Parathyroid adenoma (tissue), 2 donors: Measurements from ENCODE around the gene LGALS1.
"Not testable (repeated sequence)": the region's sequence is repeated elsewhere in the genome, so short reads cannot be mapped to it uniquely, and the experiment has no call there.

ENCODE experiments used
- H2AFZ ChIP-seq: fragments of 300-600 bp; sonication (generic); one replicate; pipeline ENCODE4 v1.7.0; 2017; ENCODE audit warnings: antibody characterized with exemption, mild to moderate bottlenecking
- H3K27ac ChIP-seq: fragments of 300-600 bp; sonication (generic); one replicate; pipeline ENCODE4 v1.7.0; 2017
- H3K27me3 ChIP-seq: fragments of 300-600 bp; sonication (generic); one replicate; pipeline ENCODE4 v1.7.0; 2017; ENCODE audit warnings: low read length; ENCODE audit not compliant: control insufficient read depth, insufficient read depth
- H3K36me3 ChIP-seq: fragments of 300-600 bp; sonication (generic); one replicate; pipeline ENCODE4 v1.7.0; 2017; ENCODE audit warnings: low read length; ENCODE audit not compliant: control insufficient read depth, insufficient read depth
- H3K4me1 ChIP-seq: fragments of 300-600 bp; sonication (generic); one replicate; pipeline ENCODE4 v1.7.0; 2017; ENCODE audit warnings: control low read depth
- H3K4me2 ChIP-seq: fragments of 300-600 bp; sonication (generic); one replicate; pipeline ENCODE4 v1.7.0; 2017; ENCODE audit warnings: low read length
- H3K4me3 ChIP-seq: fragments of 300-600 bp; sonication (generic); one replicate; pipeline ENCODE4 v1.7.0; 2017; ENCODE audit warnings: low read depth, low read length
- H3K79me2 ChIP-seq: fragments of 300-600 bp; sonication (generic); one replicate; pipeline ENCODE4 v1.7.0; 2017; ENCODE audit warnings: control low read depth
- H3K9ac ChIP-seq: fragments of 300-600 bp; sonication (generic); one replicate; pipeline ENCODE4 v1.7.0; 2017; ENCODE audit warnings: mild to moderate bottlenecking
- H3K9me3 ChIP-seq: fragments of 300-600 bp; sonication (generic); one replicate; pipeline ENCODE4 v1.7.0; 2017; ENCODE audit warnings: low read length; ENCODE audit not compliant: control insufficient read depth
- TF ChIP-seq, protein P1 (sequence below): fragments of 300-600 bp; sonication (generic); IDR thresholded peaks from one replicate; pipeline ENCODE4 v1.7.0; 2017; ENCODE audit warnings: antibody characterized with exemption, mild to moderate bottlenecking
- donor health status: primary hyperparathyroidism.

LGALS1 gene

DNA sequence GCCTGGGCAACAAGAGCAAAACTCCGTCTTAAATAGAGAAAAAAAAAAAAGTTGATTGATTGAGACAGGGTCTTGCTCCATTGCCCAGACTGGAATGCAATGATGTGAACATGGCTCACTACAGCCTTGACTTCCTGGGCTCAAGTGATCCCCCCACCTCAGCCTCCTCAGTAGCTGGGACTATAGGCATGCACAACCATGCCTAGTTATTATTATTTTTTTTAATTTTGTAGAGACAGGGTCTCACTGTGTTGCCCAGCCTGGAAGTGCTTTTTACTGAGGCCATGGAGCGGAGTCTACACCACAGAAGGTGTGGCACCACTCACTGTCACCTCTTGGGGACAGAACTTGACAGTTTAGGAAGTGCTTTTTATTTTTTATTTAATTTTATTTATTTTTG, 39.2 kb downstream of the LGALS1 start:
- H3K79me2 ChIP-seq: no peaks in the 10 kb centered on the region
- no peaks in the 10 kb centered on the region for H3K4me1 ChIP-seq
- TF ChIP-seq, protein P1, sequence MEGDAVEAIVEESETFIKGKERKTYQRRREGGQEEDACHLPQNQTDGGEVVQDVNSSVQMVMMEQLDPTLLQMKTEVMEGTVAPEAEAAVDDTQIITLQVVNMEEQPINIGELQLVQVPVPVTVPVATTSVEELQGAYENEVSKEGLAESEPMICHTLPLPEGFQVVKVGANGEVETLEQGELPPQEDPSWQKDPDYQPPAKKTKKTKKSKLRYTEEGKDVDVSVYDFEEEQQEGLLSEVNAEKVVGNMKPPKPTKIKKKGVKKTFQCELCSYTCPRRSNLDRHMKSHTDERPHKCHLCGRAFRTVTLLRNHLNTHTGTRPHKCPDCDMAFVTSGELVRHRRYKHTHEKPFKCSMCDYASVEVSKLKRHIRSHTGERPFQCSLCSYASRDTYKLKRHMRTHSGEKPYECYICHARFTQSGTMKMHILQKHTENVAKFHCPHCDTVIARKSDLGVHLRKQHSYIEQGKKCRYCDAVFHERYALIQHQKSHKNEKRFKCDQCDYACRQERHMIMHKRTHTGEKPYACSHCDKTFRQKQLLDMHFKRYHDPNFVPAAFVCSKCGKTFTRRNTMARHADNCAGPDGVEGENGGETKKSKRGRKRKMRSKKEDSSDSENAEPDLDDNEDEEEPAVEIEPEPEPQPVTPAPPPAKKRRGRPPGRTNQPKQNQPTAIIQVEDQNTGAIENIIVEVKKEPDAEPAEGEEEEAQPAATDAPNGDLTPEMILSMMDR: no peak
- H3K9ac ChIP-seq: no peak overlapping the region
- no peak overlapping the region for H2AFZ ChIP-seq
- H3K9me3 ChIP-seq: no peaks in the 10 kb centered on the region
- H3K4me3 ChIP-seq: no peak overlapping the region
- no peak overlapping the region for H3K4me2 ChIP-seq
- no peak overlapping the region for H3K27ac ChIP-seq
- H3K27me3 ChIP-seq: no peaks in the 10 kb centered on the region
- no peaks in the 10 kb centered on the region for H3K36me3 ChIP-seq

DNA sequence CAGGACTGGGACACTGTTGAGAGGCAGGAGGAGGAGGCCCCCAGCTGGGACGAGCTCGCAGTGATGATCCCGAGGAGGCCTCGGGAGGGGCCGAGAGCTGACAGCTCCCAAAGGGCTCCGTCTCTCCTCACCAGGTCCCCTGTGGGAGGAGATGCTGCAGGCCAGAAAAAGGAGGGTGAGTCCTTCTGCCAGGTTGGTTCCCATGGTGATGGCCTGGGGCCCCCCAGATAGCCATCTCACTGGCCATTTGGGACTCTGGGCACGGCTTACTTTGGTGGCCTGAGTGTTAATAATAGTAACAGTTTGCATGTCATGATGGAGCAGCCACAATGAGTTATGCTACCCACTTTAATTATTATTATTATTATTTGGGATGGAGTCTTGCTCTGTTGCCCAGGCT, 40.3 kb downstream of the LGALS1 start:
- no peak overlapping the region for H3K4me3 ChIP-seq
- no peak overlapping the region for H3K4me2 ChIP-seq
- no peaks in the 10 kb centered on the region for H3K9me3 ChIP-seq
- H3K9ac ChIP-seq: no peak overlapping the region
- H3K27me3 ChIP-seq: no peaks in the 10 kb centered on the region
- H3K27ac ChIP-seq: no peak overlapping the region
- no peak overlapping the region for H2AFZ ChIP-seq
- TF ChIP-seq, protein P1: no peak
- H3K4me1 ChIP-seq: no peaks in the 10 kb centered on the region
- no peaks in the 10 kb centered on the region for H3K36me3 ChIP-seq
- H3K79me2 ChIP-seq: no peaks in the 10 kb centered on the region

DNA sequence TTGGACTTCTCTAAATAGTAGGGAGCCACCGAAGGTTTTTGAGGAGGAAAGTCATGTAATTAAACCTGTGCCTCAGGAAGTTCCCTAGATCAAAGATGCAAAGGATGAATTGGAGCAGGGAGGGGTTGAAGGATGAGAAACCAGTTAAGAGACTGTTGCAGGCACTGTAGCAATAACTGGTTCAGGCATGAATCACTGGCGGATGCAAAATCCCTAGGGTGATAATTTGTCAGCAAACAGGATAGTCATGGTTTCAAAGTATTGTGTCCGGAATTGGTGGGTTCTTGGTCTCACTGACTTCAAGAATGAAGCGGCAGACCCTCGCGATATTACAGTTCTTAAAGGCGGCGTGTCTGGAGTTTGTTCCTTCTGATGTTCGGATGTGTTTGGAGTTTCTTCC, 41.3 kb downstream of the LGALS1 start:
- no peaks in the 10 kb centered on the region for H3K9me3 ChIP-seq
- H3K4me2 ChIP-seq: no peak overlapping the region
- H3K79me2 ChIP-seq: no peaks in the 10 kb centered on the region
- H3K27ac ChIP-seq: no peak overlapping the region
- H3K4me1 ChIP-seq: no peaks in the 10 kb centered on the region
- H3K36me3 ChIP-seq: no peaks in the 10 kb centered on the region
- no peaks in the 10 kb centered on the region for H3K27me3 ChIP-seq
- H2AFZ ChIP-seq: no peak overlapping the region
- H3K9ac ChIP-seq: no peak overlapping the region
- TF ChIP-seq, protein P1: no peak
- no peak overlapping the region for H3K4me3 ChIP-seq

DNA sequence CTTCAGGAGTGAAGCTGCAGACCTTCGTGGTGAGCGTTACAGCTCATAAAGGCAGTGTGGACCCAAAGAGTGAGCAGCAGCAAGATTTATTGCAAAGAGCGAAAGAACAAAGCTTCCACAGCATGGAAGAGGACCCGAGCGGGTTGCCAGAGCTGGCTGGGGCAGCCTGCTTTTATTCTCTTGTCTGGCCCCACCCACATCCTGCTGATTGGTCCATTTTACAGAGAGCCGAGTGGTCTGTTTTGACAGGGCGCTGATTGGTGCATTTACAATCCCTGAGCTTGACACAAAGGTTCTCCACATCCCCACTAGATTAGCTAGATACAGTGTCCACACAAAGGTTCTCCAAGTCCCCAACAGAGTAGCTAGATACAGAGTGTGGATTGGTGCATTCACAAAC, 41.8 kb downstream of the LGALS1 start:
- not testable (repeated sequence) for H2AFZ ChIP-seq, H3K9ac ChIP-seq, H3K27ac ChIP-seq, H3K27me3 ChIP-seq, H3K9me3 ChIP-seq, H3K4me2 ChIP-seq, H3K79me2 ChIP-seq, H3K36me3 ChIP-seq, H3K4me3 ChIP-seq, H3K4me1 ChIP-seq

DNA sequence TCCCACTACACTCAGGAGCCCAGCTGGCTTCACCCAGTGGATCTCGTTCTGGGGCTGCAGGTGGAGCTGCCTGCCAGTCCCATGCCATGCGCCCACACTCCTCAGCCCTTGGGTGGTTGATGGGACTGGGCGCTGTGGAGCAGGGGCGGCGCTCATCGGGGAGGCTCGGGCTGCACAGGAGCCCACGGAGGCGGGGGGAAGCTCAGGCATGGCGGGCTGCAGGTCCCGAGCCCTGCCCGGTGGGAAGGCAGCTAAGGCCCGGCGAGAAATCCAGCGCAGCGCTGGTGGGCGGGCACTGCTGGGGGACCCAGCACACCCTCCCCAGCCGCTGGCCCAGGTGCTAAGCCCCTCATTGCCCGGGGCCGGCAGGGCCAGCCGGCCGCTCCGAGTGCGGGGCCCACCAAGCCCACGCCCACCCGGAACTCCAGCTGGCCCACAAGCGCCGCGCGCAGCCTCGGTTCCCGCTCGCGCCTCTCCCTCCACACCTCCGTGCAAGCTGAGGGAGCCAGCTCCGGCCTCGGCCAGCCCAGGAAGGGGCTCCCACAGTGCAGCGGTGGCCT, 42.4 kb downstream of the LGALS1 start:
- H2AFZ ChIP-seq, H3K27me3 ChIP-seq: not testable (repeated sequence)

DNA sequence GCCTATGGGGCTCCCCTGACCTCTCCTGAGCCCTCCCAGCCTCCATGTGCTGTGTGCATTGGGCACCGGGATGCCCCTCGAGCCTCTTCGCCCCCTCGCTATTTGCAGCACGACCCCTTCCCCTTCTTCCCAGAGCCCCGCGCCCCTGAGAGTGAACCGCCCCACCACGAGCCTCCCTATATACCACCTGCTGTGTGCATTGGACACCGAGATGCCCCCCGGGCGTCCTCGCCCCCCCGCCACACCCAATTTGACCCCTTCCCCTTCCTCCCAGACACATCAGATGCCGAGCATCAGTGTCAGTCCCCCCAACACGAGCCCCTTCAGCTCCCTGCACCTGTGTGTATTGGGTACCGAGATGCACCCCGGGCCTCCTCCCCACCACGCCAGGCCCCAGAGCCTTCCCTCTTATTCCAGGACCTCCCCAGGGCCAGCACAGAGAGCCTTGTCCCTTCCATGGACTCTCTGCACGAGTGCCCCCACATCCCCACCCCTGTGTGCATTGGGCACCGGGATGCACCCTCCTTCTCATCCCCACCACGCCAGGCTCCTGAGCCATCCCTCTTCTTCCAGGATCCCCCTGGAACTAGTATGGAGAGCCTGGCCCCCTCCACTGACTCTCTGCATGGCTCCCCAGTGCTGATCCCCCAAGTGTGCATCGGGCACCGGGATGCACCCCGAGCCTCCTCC, 50.3 kb downstream of the LGALS1 start:
- TF ChIP-seq, protein P1: no peak

More for the DNA sequence above, 42.4 kb downstream of the LGALS1 start:
- not testable (repeated sequence) for H3K4me2 ChIP-seq, H3K36me3 ChIP-seq, H3K4me1 ChIP-seq, H3K9me3 ChIP-seq, H3K4me3 ChIP-seq, H3K9ac ChIP-seq, H3K79me2 ChIP-seq, H3K27ac ChIP-seq

More for the DNA sequence above, 50.3 kb downstream of the LGALS1 start:
- H2AFZ ChIP-seq: no peak overlapping the region
- no peak overlapping the region for H3K9ac ChIP-seq
- H3K27ac ChIP-seq: no peak overlapping the region
- H3K4me2 ChIP-seq: no peak overlapping the region
- H3K9me3 ChIP-seq: no peaks in the 10 kb centered on the region
- H3K4me3 ChIP-seq: no peak overlapping the region
- no peaks in the 10 kb centered on the region for H3K79me2 ChIP-seq
- H3K27me3 ChIP-seq: no peaks in the 10 kb centered on the region
- H3K36me3 ChIP-seq: no peaks in the 10 kb centered on the region
- H3K4me1 ChIP-seq: no peaks in the 10 kb centered on the region
